K562 (cell line): ENCODE measurements around the gene FAF2. TPM values are rescaled to one million over a fixed set of nuclear protein-coding genes. Genes with fewer than 3 reads are reported as not detected.
A peak's percentile ranks its signal among the peaks of the same experiment; 100 is the strongest.

Experiments
- ARHGAP35 ChIP-seq: fragments of 450-650 bp; IDR thresholded peaks from 2 replicates; pipeline ENCODE4 v1.6.1; 2018; ENCODE audit not compliant: partially characterized antibody
- ASH1L ChIP-seq: fragments of 450-650 bp; IDR thresholded peaks from 2 replicates; pipeline ENCODE4 v1.6.1; 2018; ENCODE audit warnings: borderline replicate concordance, mild to moderate bottlenecking, low read depth; ENCODE audit not compliant: partially characterized antibody
- CBX5 ChIP-seq: IDR thresholded peaks from 2 replicates; pipeline ENCODE4 v1.6.1; 2014; ENCODE audit warnings: low read depth, borderline replicate concordance
- DIDO1 ChIP-seq: fragments of 450-650 bp; IDR thresholded peaks from 2 replicates; pipeline ENCODE4 v1.6.1; 2016; ENCODE audit warnings: low read depth, missing biosample characterization, missing genetic modification characterization
- E2F3 ChIP-seq: fragments of 250-450 bp; sonication (Bioruptor Pico); IDR thresholded peaks from 2 replicates; pipeline ENCODE4 v1.4.0; 2020; ENCODE audit warnings: mild to moderate bottlenecking
- EP300 ChIP-seq: IDR thresholded peaks from 2 replicates; pipeline ENCODE4 v1.6.1; 2012; ENCODE audit warnings: low read length, improper control_type of control experiment
- FOXP1 ChIP-seq: sonication (generic); formaldehyde crosslinking; IDR thresholded peaks from 2 replicates; pipeline ENCODE4 v1.8.0; 2022; ENCODE audit warnings: mild to moderate bottlenecking, missing genetic modification reagents
- GTF2B ChIP-seq: IDR thresholded peaks from 2 replicates; pipeline ENCODE4 v1.6.1; 2011; ENCODE audit not compliant: insufficient read length; ENCODE audit errors: extremely low read depth
- HEY1 ChIP-seq: fragments of 250-450 bp; sonication (Bioruptor Pico); IDR thresholded peaks from 2 replicates; pipeline ENCODE4 v1.5.0; 2020; ENCODE audit warnings: mild to moderate bottlenecking, moderate library complexity, borderline replicate concordance
- NR2C2 ChIP-seq, 2 experiments: fragments of 200-800 bp in 1 of 2; sonication (Bioruptor generic) in 1 of 2; sonication (generic) in 1 of 2; formaldehyde crosslinking in 1 of 2; IDR thresholded peaks; 2 replicates each; pipeline versions ENCODE4 v1.6.1 to v1.8.0; 2016 to 2022; ENCODE audit warnings: mild to moderate bottlenecking in 1 of 2, missing compliant biosample characterization in 1 of 2, missing genetic modification characterization in 1 of 2, missing genetic modification reagents in 1 of 2
- PHTF2 ChIP-seq: fragments of 250-450 bp; sonication (Bioruptor Pico); IDR thresholded peaks from 2 replicates; pipeline ENCODE4 v1.5.0; 2021; ENCODE audit warnings: mild to moderate bottlenecking
- RBM25 ChIP-seq: fragments of 200-400 bp; formaldehyde crosslinking; IDR thresholded peaks from 2 replicates; pipeline ENCODE4 v1.6.1; 2018; ENCODE audit warnings: low read length, low read depth, moderate library complexity; ENCODE audit not compliant: severe bottlenecking
- SAFB ChIP-seq: fragments of 200-400 bp; formaldehyde crosslinking; IDR thresholded peaks from 2 replicates; pipeline ENCODE4 v1.6.1; 2017; ENCODE audit warnings: low read depth, low read length, borderline replicate concordance
- STAT5B ChIP-seq: fragments of 250-450 bp; sonication (Bioruptor Pico); IDR thresholded peaks from 2 replicates; pipeline ENCODE4 v1.8.0; 2021; ENCODE audit warnings: mild to moderate bottlenecking, inconsistent platforms
- TAL1 ChIP-seq: fragments of 450-650 bp; IDR thresholded peaks from 2 replicates; pipeline ENCODE4 v1.6.1; 2016; ENCODE audit warnings: mild to moderate bottlenecking
- TFAM ChIP-seq: fragments of 250-450 bp; sonication (Bioruptor Pico); conservative IDR thresholded peaks from 2 replicates; pipeline ENCODE4 v1.5.0; 2021; ENCODE audit warnings: mild to moderate bottlenecking, moderate library complexity
- THAP7 ChIP-seq: fragments of 250-450 bp; sonication (Bioruptor Pico); IDR thresholded peaks from 2 replicates; pipeline ENCODE4 v1.5.0; 2021
- ZBTB1 ChIP-seq: sonication (generic); formaldehyde crosslinking; IDR thresholded peaks from 2 replicates; pipeline ENCODE4 v1.8.1; 2023; ENCODE audit warnings: missing genetic modification reagents, low read depth, mild to moderate bottlenecking, borderline replicate concordance
- ZBTB49 ChIP-seq: sonication (generic); formaldehyde crosslinking; IDR thresholded peaks from 2 replicates; pipeline ENCODE4 v1.8.0; 2022; ENCODE audit warnings: missing genetic modification reagents, mild to moderate bottlenecking, borderline replicate concordance
- ZNF217 ChIP-seq: sonication (generic); formaldehyde crosslinking; IDR thresholded peaks from 2 replicates; pipeline ENCODE4 v1.8.0; 2022; ENCODE audit warnings: mild to moderate bottlenecking, missing genetic modification reagents
- ZNF444 ChIP-seq: fragments of 250-450 bp; sonication (Bioruptor Pico); IDR thresholded peaks from 2 replicates; pipeline ENCODE4 v1.4.0; 2020; ENCODE audit warnings: mild to moderate bottlenecking, moderate library complexity
- ZNF449 ChIP-seq: fragments of 250-450 bp; sonication (Bioruptor Pico); IDR thresholded peaks from 2 replicates; pipeline ENCODE4 v1.8.0; 2022; ENCODE audit warnings: moderate library complexity, mild to moderate bottlenecking, inconsistent platforms
- ZNF551 ChIP-seq: fragments of 250-450 bp; sonication (Bioruptor Pico); IDR thresholded peaks from 2 replicates; pipeline ENCODE4 v1.5.0; 2021; ENCODE audit warnings: mild to moderate bottlenecking, moderate library complexity
- polyA plus RNA-seq, 8 experiments: library from polyadenylated mRNA; depleted of rRNA in 4 of 8; stranded (reverse) in 5 of 8; unstranded in 3 of 8; fragments of >200 nt; fragmentation: Nextera tagmentation in 2 of 8; fragmentation: Illumina TruSeq in 1 of 8; extraction: Ambion mirVana in 2 of 8; extraction: Trizol in 1 of 8; gene quantifications; 2 replicates each; pipeline versions ENCODE4 v1.2.1 to v1.2.3, GENCODE V29; 2011 to 2014; ENCODE audit warnings: inconsistent platforms in 1 of 8, missing spikeins in 1 of 8
- total RNA-seq, 7 experiments: library from RNA; depleted of rRNA in 6 of 7; stranded (reverse); fragments of >200 nt in 6 of 7; fragmentation: Illumina TruSeq in 2 of 7; extraction: Trizol in 2 of 7; gene quantifications; 2 replicates each; pipeline versions ENCODE4 v1.2.1 to v1.2.3, GENCODE V29; 2011 to 2021; ENCODE audit warnings: low replicate concordance in 1 of 7
- TF ChIP-seq, protein P1 (sequence below): fragments of 450-650 bp; formaldehyde crosslinking; IDR thresholded peaks from 2 replicates; pipeline ENCODE4 v1.4.0; 2020; ENCODE audit warnings: mild to moderate bottlenecking, moderate library complexity

The FAF2 gene
- total and polyA plus RNA-seq, 9 of the 15 experiments (the other 6 are each of a cell fraction or from before 2014, with no cell fraction given), result 25.0 to 44.6 (median 36.1) TPM

GRCh38 chr5:176540476-176540899, 92.3 kb downstream of the FAF2 start (continued):
- TF ChIP-seq, protein P1, sequence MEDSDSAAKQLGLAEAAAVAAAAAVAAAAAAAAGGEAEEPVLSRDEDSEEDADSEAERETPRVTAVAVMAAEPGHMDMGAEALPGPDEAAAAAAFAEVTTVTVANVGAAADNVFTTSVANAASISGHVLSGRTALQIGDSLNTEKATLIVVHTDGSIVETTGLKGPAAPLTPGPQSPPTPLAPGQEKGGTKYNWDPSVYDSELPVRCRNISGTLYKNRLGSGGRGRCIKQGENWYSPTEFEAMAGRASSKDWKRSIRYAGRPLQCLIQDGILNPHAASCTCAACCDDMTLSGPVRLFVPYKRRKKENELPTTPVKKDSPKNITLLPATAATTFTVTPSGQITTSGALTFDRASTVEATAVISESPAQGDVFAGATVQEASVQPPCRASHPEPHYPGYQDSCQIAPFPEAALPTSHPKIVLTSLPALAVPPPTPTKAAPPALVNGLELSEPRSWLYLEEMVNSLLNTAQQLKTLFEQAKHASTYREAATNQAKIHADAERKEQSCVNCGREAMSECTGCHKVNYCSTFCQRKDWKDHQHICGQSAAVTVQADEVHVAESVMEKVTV (CRISPR knock-in tag), result no peak
- TF ChIP-seq TFAM (CRISPR knock-in tag) (no peak), FOXP1 (CRISPR knock-in tag) (no peak), RBM25 (no peak), SAFB (no peak), DIDO1 (no peak), ZNF551 (CRISPR knock-in tag) (no peak), ZNF444 (no peak), STAT5B (CRISPR knock-in tag) (no peak), THAP7 (CRISPR knock-in tag) (no peak), ARHGAP35 (no peak), EP300 (peak; percentile 51; the same call in 1 of the 2 replicates), ZBTB49 (CRISPR knock-in tag) (no peak), GTF2B (no peak), ZBTB1 (no peak), HEY1 (no peak), CBX5 (no peak), ZNF449 (CRISPR knock-in tag) (peak; percentile 90), PHTF2 (CRISPR knock-in tag) (no peak), ZNF217 (no peak), ASH1L (no peak), TAL1 (no peak), NR2C2 (CRISPR knock-in tag; IDR thresholded peaks at IDR 0.05) (no peak), NR2C2 (tag; IDR thresholded peaks at IDR 0.05) (peak; percentile 44), E2F3 (CRISPR knock-in tag) (no peak)
